HG02884 (cell line): ENCODE results near the gene DPF3.

Experiments
- ATAC-seq: cut with Tn5 transposase; IDR thresholded peaks from one replicate; pipeline ENCODE4 v1.9.1; 2021; ENCODE audit warnings: mild to moderate bottlenecking, moderate library complexity; ENCODE audit not compliant: unreplicated experiment

The DPF3 gene

DNA sequence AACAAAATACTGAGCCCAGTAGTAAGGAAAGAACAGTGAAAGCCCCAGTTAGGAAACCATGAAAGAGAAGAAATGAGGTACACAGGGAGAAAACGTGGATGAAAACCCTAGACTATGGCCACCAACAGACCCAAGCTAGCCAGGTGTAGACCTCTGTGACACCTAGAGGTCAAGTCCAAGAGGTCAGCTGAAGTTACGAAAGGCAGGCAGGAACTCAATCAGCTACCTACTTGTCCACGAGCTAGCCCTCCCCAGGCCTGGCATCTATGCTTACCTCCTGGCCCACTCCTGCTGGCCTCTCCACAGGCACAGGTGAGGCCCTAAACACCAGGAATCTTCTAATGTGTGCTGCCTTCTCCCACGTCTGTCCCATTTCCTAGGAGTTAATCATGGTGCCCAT lies 48.7 kb downstream of the DPF3 start:
- no peak for ATAC-seq

DNA sequence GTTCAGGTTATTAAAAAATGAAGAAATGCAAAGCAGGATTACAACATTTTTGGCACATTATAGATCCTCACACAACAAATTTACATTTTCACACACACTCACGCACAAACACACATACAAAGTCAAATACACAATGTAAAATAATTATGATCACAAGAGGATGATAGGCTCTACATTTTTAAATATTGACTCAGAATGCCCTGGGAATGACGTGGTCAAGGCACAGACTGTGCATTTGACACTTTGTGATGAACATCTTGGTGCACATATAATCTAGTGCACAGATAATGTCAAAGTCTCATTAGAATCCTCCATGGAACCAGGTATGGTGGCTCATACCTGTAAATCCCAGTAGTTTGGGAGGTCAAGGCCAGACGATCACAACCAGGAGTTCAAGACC lies 49.4 kb downstream of the DPF3 start:
- no peak for ATAC-seq

DNA sequence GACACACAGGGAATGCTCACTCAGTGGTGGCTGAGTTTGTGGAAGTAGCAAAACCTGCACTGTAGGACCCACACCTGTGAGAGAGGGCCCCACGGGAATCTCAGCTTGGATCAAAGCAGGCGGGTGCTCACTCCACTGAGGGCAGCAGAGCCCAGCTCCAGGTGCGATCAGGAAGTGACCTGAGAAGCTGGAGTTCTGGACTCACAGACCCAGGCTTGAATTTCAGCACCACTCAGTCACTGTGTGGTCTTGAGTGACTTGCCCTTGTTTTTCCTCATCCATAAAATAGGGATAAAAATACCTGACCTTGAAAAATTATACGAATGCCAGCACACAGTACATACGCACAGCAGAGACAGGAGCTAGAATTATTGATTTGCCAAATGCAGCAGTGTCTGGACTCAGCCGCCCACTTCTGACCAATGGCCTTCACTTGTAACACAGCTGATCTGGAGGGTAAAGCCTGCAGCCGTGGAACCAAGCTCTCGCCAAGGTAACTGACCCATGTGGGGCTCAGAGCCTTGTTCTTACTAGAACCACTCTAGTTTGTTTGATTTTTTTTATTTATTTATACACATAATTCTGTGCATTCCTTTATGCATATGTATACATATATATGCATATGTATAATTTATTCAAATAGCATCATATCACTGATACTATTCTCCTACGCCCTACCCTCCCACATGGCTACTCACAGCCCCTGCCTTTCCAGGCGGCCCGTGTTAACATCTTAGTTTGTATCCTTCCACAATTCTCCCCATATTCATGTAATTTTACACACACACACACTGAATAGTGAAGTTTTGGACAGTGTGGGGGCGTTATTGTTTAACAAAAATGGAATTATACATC lies 53.9 kb downstream of the DPF3 start:
- ATAC-seq, result no peak

DNA sequence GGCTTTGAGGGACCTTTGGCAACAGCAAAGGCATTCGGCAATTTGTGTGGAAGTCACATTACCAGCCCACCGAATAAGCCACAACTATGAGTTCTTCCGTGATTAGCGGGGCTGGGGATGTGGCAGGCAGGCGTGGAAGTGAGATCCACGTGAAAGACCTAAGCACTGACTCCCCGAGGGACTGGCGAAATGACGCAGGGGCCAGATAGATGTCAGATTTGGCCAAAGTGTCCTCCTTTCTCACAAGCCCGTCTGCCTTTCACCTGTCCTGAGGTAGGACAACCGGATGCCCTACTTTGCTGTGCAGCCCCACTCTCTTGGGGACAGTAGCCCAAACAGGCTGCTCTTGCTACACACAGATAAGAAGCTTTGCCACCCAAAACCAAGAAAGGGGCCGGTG lies 54.5 kb downstream of the DPF3 start:
- ATAC-seq, result no peak

DNA sequence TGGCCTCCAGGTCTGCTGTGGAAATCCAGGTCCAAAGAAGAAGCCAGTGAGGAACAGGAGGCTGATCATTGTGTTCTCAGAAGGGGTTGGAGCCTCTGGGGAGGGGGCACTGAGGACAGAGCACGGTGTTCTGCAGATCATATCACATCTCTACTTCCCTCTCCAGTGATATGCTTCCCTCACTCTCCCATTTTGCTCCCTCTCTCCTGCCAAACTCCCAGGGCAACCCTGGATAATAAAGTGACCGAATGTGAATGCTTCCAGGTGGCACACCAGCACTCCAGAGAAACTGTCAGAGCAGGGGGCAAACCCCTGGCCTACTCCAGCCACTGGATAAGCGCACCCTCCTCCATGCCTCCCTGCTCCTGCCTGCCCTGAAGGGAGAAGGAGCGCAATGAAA lies 57.8 kb downstream of the DPF3 start:
- ATAC-seq, result no peak

DNA sequence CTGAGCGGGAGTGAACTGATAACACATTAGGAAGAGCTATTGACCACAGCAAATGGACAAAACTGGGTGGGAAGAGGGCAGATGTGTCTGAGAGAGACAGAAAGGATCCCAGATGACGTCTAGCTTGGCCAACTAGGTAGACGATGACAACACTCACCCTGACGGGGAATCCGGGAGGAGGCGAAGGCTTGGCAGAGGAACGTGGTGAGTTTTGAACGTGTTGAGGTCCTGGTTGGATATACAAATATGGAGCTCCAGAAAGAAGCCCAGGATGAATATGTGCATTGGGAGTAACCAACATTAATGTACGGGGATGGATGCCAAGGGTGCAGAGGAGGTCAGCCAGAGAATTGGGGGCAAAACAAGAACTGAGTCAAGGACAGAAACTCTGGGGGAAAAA lies 60.7 kb downstream of the DPF3 start:
- ATAC-seq, result no peak

DNA sequence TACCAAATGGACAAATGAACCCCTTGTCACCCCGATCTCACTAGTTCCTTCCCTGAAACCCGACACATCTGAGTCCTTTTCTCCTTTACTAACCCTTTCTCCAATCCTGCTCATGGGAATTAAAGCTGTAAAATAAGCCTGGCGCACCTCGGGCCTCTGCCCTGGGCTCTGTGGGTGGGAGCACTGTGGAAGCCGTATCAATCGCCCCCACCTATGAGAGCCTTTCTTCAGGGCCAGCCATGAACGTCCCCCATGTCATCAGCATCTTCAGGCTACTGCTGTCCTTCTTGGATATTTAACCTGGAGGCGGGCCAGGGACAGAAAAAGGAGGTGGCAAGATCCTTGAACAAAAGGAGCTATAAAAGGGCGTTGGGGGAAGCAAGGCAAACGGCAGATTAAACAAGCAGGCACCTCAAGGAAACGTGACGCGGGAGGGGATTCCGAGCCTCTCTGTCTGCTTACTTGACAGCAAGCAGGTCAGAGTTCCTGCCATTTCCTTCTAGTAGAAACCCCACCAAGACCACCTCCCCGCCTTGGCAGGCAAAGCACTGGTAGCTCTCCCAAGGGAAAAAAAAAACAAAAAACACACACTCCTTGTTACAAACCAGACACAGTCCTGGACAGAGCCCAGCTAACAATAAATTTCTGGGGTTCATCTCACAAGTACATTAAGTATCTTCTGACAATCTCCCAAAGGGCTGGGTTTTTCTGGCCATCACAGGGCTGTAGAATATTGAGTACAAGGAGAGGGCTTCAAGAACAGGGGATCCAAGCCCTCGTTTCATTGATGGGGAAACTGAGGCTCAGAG lies 62.9 kb downstream of the DPF3 start:
- no peak for ATAC-seq

DNA sequence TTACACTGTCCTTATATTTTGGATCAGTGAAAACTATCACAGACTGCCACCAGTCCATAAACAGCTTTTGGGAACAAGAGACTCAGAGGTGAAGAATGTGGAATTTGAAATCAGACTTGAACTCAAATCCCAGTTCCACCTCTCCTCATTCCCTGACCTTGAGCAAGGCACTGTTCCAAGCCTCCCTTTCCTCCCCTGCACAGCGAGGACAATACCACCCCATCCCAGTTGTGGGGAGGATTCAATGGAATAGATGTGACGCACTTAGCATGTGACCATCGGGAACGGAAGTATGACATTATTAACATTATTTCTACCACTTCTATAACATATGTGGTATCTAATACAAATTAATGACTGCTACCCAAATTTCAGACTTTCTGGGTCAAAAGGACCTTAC lies 63.5 kb downstream of the DPF3 start:
- ATAC-seq, result no peak

DNA sequence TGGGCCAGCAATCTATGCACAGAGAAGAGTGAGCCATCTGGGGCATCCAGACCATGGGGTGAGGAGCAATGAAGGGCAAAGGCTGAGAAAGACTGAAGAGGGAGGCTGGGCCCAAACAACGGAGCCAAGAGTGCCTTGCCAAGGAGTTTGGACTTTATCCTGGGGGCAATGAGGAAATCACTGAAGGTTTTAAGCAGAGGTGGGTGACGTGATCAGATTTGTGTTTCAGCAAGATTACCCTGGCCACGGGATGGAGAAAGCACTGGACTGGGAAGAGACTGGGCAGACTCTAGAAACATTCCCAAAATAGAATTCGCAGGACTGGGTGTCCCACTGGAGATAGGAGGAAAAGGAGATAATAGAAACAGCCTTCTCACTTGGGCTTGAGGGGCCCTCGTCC lies 65.3 kb downstream of the DPF3 start:
- ATAC-seq, result no peak

DNA sequence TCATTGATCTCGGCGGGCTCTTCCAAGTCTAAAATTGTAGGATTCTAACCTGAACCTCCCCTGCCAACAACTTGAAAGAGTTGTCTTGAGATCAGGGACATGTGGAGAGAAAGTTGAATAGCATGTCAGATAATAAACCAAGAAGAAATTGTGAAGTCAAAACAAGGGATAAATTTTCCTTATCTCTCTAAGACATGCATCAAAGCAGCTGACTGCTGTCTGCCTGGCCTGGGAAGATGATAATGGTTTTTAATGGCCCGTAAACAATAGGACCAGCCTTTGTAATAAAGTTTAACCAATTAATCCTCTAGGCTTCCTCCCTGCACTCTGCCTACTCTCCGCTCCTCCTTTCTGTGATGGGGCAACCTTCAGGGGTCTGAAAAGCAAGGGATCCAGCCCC lies 67.9 kb downstream of the DPF3 start:
- no peak for ATAC-seq

DNA sequence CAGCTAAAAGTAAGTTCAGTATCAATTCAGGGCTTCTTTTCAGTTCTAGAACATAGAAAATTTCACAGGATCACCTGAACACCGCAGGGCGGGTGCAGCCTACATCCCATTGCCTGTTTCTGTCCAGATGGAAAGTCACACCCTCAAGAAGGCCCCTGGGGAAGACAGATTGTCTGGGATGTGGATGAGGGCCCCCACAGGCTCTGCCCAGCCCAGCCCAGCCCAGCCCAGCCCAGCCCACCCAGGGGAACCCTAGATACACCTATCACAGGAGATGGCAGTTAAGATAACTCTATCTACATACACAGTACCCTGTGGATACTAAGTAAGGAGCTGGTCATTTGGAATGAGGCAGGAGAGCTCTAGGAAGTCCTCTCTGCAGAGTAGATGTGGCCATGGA lies 68.4 kb downstream of the DPF3 start:
- ATAC-seq, result no peak

DNA sequence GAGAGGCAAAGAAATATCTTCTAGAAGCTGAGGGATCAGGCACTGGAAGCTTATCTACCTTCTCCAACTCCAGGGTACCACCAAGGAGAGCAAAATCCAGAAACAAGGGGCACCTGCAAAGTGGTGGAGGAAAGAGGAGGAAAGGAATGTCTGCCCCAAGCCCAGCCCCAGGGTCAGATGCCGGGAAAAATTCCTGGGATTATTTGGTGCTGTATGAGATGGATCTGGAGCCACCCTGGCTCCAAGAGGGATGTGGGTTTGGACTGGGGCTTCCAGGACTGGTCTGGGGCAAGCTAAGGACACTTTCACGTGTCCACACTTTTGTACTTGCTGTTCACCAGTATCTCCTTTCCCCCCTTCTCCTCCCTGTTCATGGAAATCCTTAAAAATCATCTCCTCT lies 69.8 kb downstream of the DPF3 start:
- ATAC-seq, result no peak

DNA sequence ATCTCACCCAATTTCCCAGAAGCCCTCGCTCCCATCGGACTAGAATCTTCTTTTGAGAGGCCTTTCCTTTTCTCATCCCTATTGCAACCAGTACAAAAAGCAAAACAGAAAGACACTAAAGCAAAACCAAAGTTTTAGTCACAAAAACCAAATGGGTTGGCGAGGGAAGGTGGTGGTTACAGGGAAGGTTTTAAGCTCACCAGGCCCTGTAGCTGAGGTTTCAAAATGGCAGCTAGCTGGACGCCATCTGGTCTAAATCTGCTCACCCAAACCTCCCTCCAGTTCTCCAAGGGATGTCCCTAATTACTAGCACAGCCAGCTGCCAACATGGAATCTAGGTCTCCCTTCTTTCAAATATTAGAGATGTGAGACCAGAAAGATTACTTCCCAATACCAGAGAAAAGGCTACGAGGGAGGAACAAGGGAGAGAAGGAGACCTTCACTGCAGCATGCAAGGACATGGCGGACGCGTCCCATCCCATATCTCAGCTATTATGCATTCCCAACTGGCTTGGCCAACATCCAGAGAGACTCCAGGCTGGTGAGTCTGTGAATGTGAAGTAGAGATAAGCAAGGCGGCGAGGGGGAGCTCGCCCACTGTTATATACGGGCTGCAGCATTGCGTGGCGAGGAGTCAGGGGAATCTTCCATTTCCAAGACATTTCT lies 70.8 kb downstream of the DPF3 start:
- no peak for ATAC-seq

DNA sequence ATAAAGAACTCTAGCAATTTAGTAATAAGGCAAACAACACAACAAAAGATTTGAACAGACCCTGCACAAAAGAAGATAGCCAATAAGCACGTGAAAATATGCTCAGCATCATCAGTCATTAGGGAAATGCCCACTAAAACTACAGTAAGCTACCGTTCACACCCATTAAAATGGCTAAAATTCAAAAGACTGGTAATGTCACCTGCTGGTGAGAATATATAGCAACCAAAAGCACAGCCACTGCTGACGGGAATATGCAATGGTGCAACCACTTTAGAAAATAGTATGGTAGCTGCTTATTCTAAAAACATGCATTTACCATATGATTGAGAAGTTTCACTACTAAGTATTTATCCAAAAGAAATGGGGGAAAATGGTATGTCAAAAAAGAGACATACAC lies 74.9 kb downstream of the DPF3 start:
- no peak for ATAC-seq

DNA sequence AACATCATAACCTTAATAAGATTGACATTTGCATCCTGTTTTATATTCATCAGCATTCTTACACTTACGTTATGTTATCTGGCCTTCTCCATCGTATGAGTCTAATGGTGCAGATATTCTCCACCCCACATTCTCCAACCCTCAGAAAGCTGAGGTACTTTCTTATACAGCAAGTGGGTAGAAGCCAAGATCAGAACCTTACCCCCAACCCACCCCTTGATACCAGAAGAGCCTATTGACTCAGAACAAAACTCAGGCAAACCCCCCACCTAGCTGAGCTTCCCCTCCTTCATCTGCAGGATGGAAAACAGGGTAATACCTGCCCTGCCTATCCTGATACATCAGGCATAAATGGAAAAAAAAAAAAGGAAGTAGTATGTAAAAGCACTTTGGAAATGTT lies 77.6 kb downstream of the DPF3 start:
- no peak for ATAC-seq

DNA sequence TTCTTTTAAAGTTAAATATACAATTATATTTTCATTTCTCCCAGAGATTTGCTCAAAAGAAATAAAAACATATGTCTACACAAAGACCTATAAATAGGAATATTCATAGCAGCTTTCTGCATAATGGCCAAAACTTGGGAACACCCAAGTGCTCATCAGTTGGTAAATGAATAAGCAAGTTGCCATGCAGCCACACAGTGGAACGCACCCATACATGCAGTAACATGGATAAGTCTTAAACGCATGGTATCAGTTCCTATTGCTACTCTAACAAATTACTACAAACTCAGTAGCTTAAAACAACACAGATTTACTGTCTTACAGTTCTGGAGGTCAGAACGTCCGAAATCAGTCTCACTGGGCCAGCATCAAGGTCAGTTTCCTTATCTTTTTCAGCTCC lies 78.5 kb downstream of the DPF3 start:
- no peak for ATAC-seq

DNA sequence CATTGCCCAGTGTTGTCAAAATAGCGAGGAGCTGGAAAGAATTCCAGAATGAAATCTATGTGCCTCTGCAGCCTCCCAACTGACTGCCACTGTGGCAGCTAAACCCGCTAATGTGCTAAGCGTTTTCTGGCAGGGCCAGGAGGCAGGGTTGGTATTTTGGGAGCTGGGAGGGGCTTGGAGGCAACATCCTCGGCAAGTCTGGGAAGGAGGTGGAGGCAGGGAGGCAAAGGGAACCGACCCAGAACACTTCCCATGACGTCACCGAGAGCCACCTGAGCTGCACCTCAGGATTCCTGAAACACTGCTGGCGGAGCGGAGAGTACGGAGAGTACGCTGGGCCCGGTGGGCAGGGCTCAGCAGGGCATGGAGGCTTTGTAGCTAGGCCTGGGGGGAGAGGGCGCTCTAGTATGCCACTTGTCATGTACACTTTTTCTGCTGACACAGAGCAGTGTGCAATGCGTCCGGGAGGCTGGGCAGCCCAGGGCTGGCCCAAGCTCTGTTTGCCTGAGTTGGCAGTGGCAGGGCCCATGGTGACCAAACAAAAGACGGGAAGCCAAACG lies 81.5 kb downstream of the DPF3 start:
- ATAC-seq, result no peak

DNA sequence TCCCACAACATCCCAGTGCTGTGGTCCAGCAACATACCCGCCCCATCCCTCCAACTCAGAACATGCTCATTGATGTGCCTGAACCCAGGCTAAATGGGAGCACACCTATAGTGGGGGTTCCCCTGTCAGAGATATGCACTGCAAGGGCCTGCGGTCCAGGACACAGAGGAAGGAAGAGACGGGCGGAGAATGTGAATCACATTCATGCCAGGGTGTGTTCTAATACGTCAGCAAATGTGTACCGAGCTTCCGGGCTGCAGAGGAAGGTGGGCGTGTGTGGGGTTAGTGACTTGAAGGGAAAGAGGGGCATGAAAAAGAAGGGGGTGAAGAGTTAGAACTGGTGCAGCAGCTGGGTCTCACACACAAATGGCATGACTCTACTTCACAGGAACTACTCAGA lies 83.7 kb downstream of the DPF3 start:
- no peak for ATAC-seq

DNA sequence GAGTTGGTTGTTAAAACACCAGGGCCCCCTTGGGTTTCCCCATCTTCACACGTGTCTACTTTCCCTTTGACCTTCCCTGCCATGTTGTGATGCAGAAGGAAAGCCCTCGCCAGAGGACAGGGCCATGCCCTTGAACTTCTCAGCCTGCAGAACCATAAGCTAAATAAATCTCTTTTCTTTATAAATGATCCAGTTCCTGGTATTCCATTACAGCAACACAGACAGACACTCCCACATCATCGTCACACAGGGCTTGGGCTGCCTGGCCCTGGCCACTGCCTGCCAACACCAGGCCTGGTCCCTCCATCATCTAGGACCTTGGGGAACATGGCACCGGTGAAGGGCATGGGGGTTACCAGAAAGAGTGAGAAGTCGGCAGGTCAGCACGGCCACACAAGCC lies 84.8 kb downstream of the DPF3 start:
- no peak for ATAC-seq

DNA sequence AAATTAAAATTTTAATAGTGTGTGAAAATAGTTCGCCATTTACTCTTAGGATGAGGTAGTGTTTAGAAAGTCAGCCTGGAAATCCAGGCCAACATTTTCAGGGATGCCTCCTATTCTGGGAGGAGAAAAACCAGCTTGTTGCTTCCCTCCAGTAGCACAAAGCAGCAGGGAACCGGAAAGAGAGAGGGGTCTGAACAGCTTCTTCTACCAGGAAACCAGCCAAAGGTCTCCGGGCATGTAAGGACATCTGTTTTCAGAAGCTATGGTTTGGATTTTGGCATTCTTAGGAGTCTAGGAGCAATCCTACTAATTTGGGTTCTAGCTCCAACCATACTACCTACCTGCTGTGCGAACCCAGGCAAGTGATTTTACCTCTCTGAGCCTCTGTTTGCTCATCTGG lies 85.3 kb downstream of the DPF3 start:
- no peak for ATAC-seq

DNA sequence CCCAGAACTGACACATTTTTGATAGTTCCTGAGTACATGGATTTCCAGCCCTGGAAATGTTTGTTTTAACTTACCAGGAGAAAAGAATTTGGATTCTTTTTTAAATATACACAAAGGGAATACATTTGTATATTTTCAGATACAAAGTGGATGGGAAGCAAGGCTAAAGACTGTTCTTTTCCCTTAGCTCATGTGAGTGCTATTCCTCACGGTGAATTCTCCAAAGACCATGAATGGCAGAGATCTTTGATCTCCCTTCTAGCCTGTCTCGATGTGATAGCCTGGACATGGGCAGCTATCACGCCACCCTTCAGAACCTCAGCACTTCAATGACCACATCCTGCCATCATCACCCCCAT lies 91.3 kb downstream of the DPF3 start:
- ATAC-seq, result no peak
